ENCODE measurements around the gene DDN. TPM values are rescaled to one million over a fixed set of nuclear protein-coding genes. Genes with fewer than 3 reads are reported as not detected.

Gene DDN
- total RNA-seq, 1 experiment from 2014 or later, result 0.35 TPM

GRCh38 chr12:48980389-48980952, 18.7 kb downstream of the DDN start:
- Histone ChIP-seq H2AFZ (ENCODE audit: low read length) (no peak overlapping the region), H4K5ac (ENCODE audit: insufficient read length, low read depth, low read length) (no peak overlapping the region), H2BK15ac (ENCODE audit: low read depth, low read length) (no peak overlapping the region), H3K18ac (ENCODE audit: insufficient read length, low read depth, low read length) (no peak overlapping the region), H3K79me1 (ENCODE audit: insufficient read depth, low read depth, low read length, poor library complexity, severe bottlenecking) (no peaks in the 10 kb centered on the region), H2BK12ac (ENCODE audit: insufficient read length, low read depth, low read length) (no peak overlapping the region), H3K27ac (ENCODE audit: insufficient read length, low read depth, low read length) (no peak overlapping the region), H3K4me1 (ENCODE audit: insufficient read depth, low read length) (no peaks in the 10 kb centered on the region; the same call in 1 of the 2 replicates), H3K79me2 (ENCODE audit: insufficient read depth, low read length) (no peaks in the 10 kb centered on the region), H4K8ac (replicated peaks; ENCODE audit: insufficient read length, low read depth, low read length) (no peak overlapping the region), H2BK20ac (ENCODE audit: low read depth, low read length, poor library complexity, severe bottlenecking) (no peak overlapping the region), H3K23ac (ENCODE audit: insufficient read length, low read depth, low read length) (no peak overlapping the region), H3K9ac (ENCODE audit: extremely low read depth, insufficient read length, low read length) (no peak overlapping the region), H2BK5ac (ENCODE audit: insufficient read length, low read length) (no peak overlapping the region), H4K91ac (ENCODE audit: insufficient read length, low read depth, low read length) (no peak overlapping the region), H3K27me3 (ENCODE audit: insufficient read depth, low read length) (peaks cover 95% of the 10 kb centered on the region), H3K23me2 (ENCODE audit: insufficient read length, low read depth, low read length, poor library complexity, severe bottlenecking) (peaks cover 15% of the 10 kb centered on the region), H3K14ac (ENCODE audit: insufficient read depth, low read length) (no peak overlapping the region), H3K56ac (ENCODE audit: insufficient read length, low read depth, low read length) (no peak overlapping the region), H3K9me3 (ENCODE audit: control insufficient read depth, low read depth, low read length) (no peaks in the 10 kb centered on the region), H4K20me1 (ENCODE audit: control insufficient read depth, insufficient read depth, insufficient read length) (no peaks in the 10 kb centered on the region), H3K4me2 (ENCODE audit: insufficient read depth, insufficient read length, low read length) (peak overlapping the region; percentile 30), H2BK120ac (ENCODE audit: low read depth, low read length, poor library complexity, severe bottlenecking) (no peak overlapping the region), H3K4ac (ENCODE audit: low read depth, low read length) (no peak overlapping the region), H3T11ph (ENCODE audit: low read length) (no peak overlapping the region), H2AK5ac (ENCODE audit: insufficient read length, low read length) (no peak overlapping the region)
- Mint-ChIP-seq H3K27ac (no peak overlapping the region), H3K4me1 (peaks cover 25 to 44% of the 10 kb centered on the region in 2 experiments), H3K9me3 (peaks cover 3 to 9% of the 10 kb centered on the region in 2 experiments; a peak in 4 of 5 replicates), H3K27me3 (ENCODE audit: low read depth) (peaks cover 99% of the 10 kb centered on the region), H3K36me3 (ENCODE audit: insufficient read depth in 1 of 3, low read depth in 3 of 3) (no peaks in the 10 kb centered on the region; a peak in 1 of 7 replicates), H3K4me3 (peak overlapping the region; percentile 49 to 75)
- TF ChIP-seq, protein P1, sequence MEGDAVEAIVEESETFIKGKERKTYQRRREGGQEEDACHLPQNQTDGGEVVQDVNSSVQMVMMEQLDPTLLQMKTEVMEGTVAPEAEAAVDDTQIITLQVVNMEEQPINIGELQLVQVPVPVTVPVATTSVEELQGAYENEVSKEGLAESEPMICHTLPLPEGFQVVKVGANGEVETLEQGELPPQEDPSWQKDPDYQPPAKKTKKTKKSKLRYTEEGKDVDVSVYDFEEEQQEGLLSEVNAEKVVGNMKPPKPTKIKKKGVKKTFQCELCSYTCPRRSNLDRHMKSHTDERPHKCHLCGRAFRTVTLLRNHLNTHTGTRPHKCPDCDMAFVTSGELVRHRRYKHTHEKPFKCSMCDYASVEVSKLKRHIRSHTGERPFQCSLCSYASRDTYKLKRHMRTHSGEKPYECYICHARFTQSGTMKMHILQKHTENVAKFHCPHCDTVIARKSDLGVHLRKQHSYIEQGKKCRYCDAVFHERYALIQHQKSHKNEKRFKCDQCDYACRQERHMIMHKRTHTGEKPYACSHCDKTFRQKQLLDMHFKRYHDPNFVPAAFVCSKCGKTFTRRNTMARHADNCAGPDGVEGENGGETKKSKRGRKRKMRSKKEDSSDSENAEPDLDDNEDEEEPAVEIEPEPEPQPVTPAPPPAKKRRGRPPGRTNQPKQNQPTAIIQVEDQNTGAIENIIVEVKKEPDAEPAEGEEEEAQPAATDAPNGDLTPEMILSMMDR (conservative IDR thresholded peaks at IDR 0.05), result peak; percentile 59; the same call in 2 of the 3 replicates
- no CpG with 5 or more reads among the region's 46 CpGs for WGBS (ENCODE audit: extremely low coverage, insufficient read length, low lambda C conversion rate)
- peak; percentile 88 for DNase-seq
